ENCODE results near the gene CANX. TPM values are rescaled to one million over a fixed set of nuclear protein-coding genes. Genes with fewer than 3 reads are reported as not detected.
A peak's percentile ranks its signal among the peaks of the same experiment; 100 is the strongest.

Gene CANX
- total and polyA plus RNA-seq, 2 of the 13 experiments (the other 11 are each of a cell fraction or from before 2014, with no cell fraction given) = 477 to 680 TPM

GRCh38 chr5:179697993-179698934 is 503 bp upstream of the CANX start (continued):
- no peak for TF ChIP-seq HNF1A (IDR thresholded peaks at IDR 0.05; ENCODE audit: low read depth)
- TF ChIP-seq HNF1A (CRISPR knock-in tag; IDR thresholded peaks at IDR 0.05; ENCODE audit: borderline replicate concordance) = no peak
- no peak for TF ChIP-seq ZBTB39 (CRISPR knock-in tag; IDR thresholded peaks at IDR 0.05)
- no peak for TF ChIP-seq HMGA1 (CRISPR knock-in tag; conservative IDR thresholded peaks at IDR 0.05)
- no peak for TF ChIP-seq BHLHE40 (IDR thresholded peaks at IDR 0.05; ENCODE audit: low read length)
- TF ChIP-seq YY1 (IDR thresholded peaks at IDR 0.05; ENCODE audit: insufficient read depth, insufficient replicate concordance, low read depth, low read length) = peak; percentile 65
- TF ChIP-seq E2F5 (CRISPR knock-in tag; conservative IDR thresholded peaks at IDR 0.05) = no peak; the same call in 1 of the 2 replicates
- TF ChIP-seq PATZ1 (CRISPR knock-in tag; IDR thresholded peaks at IDR 0.05) = peak; percentile 62
- TF ChIP-seq STAT6 (CRISPR knock-in tag; IDR thresholded peaks at IDR 0.05; ENCODE audit: borderline replicate concordance) = peak; percentile 39; the same call in 1 of the 2 replicates
- no peak for TF ChIP-seq BCLAF1 (IDR thresholded peaks at IDR 0.05)

All from HepG2 (cell line).